ENCODE results near the gene AKAP11.

Gene AKAP11

GRCh38 chr13:42333613-42334328, 61.8 kb downstream of the AKAP11 start:
- TF ChIP-seq BACH2 (CRISPR knock-in tag; IDR thresholded peaks at IDR 0.05; ENCODE audit: borderline replicate concordance) (no peak), ESRRG (CRISPR knock-in tag; IDR thresholded peaks at IDR 0.05) (no peak), ZFP3 (CRISPR knock-in tag; IDR thresholded peaks at IDR 0.05) (no peak), POU6F1 (CRISPR knock-in tag; IDR thresholded peaks at IDR 0.05; ENCODE audit: borderline replicate concordance, low read depth) (no peak), ZNF8 (CRISPR knock-in tag; IDR thresholded peaks at IDR 0.05) (no peak), RARB (CRISPR knock-in tag; IDR thresholded peaks at IDR 0.05) (no peak), TOX (CRISPR knock-in tag; IDR thresholded peaks at IDR 0.05; ENCODE audit: borderline replicate concordance) (no peak), PPARA (CRISPR knock-in tag; IDR thresholded peaks at IDR 0.05; ENCODE audit: borderline replicate concordance) (no peak), ZNF565 (CRISPR knock-in tag; conservative IDR thresholded peaks at IDR 0.05; ENCODE audit: low read depth) (no peak), ISL1 (CRISPR knock-in tag; IDR thresholded peaks at IDR 0.05) (no peak), CSRNP3 (CRISPR knock-in tag; IDR thresholded peaks at IDR 0.05) (no peak), TSHZ2 (CRISPR knock-in tag; IDR thresholded peaks at IDR 0.05) (no peak), SNAI2 (CRISPR knock-in tag; IDR thresholded peaks at IDR 0.05) (no peak), GLIS3 (CRISPR knock-in tag; IDR thresholded peaks at IDR 0.05) (no peak), PATZ1 (CRISPR knock-in tag; IDR thresholded peaks at IDR 0.05; ENCODE audit: borderline replicate concordance) (no peak), OSR1 (CRISPR knock-in tag; IDR thresholded peaks at IDR 0.05) (no peak), ZFP30 (CRISPR knock-in tag; IDR thresholded peaks at IDR 0.05) (no peak), ZNF70 (CRISPR knock-in tag; IDR thresholded peaks at IDR 0.05) (no peak)
- peak; percentile 69 for ATAC-seq

- TF ChIP-seq PATZ1 (CRISPR knock-in tag; IDR thresholded peaks at IDR 0.05; ENCODE audit: borderline replicate concordance), result no peak
- no peak for TF ChIP-seq TCF4 (CRISPR knock-in tag; IDR thresholded peaks at IDR 0.05; ENCODE audit: borderline replicate concordance)
- TF ChIP-seq CSRNP3 (CRISPR knock-in tag; IDR thresholded peaks at IDR 0.05), result no peak
- no peak for TF ChIP-seq ARNTL (CRISPR knock-in tag; IDR thresholded peaks at IDR 0.05; ENCODE audit: borderline replicate concordance, low read depth)
- TF ChIP-seq GLIS3 (CRISPR knock-in tag; IDR thresholded peaks at IDR 0.05), result no peak
- no peak for TF ChIP-seq ZNF70 (CRISPR knock-in tag; IDR thresholded peaks at IDR 0.05)
- TF ChIP-seq ZC3H10 (CRISPR knock-in tag; IDR thresholded peaks at IDR 0.05), result no peak
- no peak for TF ChIP-seq CREB5 (CRISPR knock-in tag; IDR thresholded peaks at IDR 0.05; ENCODE audit: low read depth)
- TF ChIP-seq ZNF8 (CRISPR knock-in tag; IDR thresholded peaks at IDR 0.05), result no peak
- ATAC-seq, result no peak
These were observed 62.4 kb downstream of the AKAP11 start for GRCh38 chr13:42334329-42334706.
